Renal cortex interstitium (tissue), 15 donors: ENCODE data around the gene SMIM32. TPM values are rescaled to one million over a fixed set of nuclear protein-coding genes. Genes with fewer than 3 reads are reported as not detected.

ENCODE experiments used
- DNase-seq, 11 donors: peaks; one replicate each; pipeline ENCODE4 v3.0.0-alpha.2; 2013; ENCODE audit warnings: low read depth in 9 of 11, low spot score in 4 of 11; ENCODE audit errors: extremely low read depth in 1 of 11
- long read RNA-seq, 16 experiments: transcript quantifications; one replicate each; lab custom pipeline, GENCODE V29; 2026
- polyA plus RNA-seq, 3 donors: library from polyadenylated mRNA; unstranded; fragments of 120-200 nt; gene quantifications; one replicate each; pipeline ENCODE4 v1.2.1, GENCODE V29; 2013; ENCODE audit not compliant: insufficient read length in 3 of 3

SMIM32 gene
- 10 to 100 TPM in 2 of 3 donors, 1 to 10 TPM in 1; 8.8 to 21.7 (median 16.4) TPM for polyA plus RNA-seq
- long read RNA-seq, donor 1, transcript SMIM32-201 (1 exons, 1,667 nt): major isoform, 9 of 9 reads
- long read RNA-seq, donor 1, partial matches to known transcripts: 0 of 9 reads
- long read RNA-seq, donor 1, other reads (novel, unspliced or antisense): 0 of 9 reads
- long read RNA-seq, donor 2, transcript SMIM32-201 (1 exons, 1,667 nt): major isoform, 8 of 8 reads
- long read RNA-seq, donor 2, partial matches to known transcripts: 0 of 8 reads
- long read RNA-seq, donor 2, other reads (novel, unspliced or antisense): 0 of 8 reads
- long read RNA-seq, donor 3, transcript SMIM32-201 (1 exons, 1,667 nt): major isoform, 15 of 15 reads
- long read RNA-seq, donor 3, partial matches to known transcripts: 0 of 15 reads
- long read RNA-seq, donor 3, other reads (novel, unspliced or antisense): 0 of 15 reads
- long read RNA-seq, donor 4, transcript SMIM32-201 (1 exons, 1,667 nt): major isoform, 13 of 13 reads
- long read RNA-seq, donor 4, partial matches to known transcripts: 0 of 13 reads
- long read RNA-seq, donor 4, other reads (novel, unspliced or antisense): 0 of 13 reads
- long read RNA-seq, donor 5: 0 reads
- long read RNA-seq, donor 6, transcript SMIM32-201 (1 exons, 1,667 nt): major isoform, 15 of 15 reads
- long read RNA-seq, donor 6, partial matches to known transcripts: 0 of 15 reads
- long read RNA-seq, donor 6, other reads (novel, unspliced or antisense): 0 of 15 reads
- long read RNA-seq, donor 7, transcript SMIM32-201 (1 exons, 1,667 nt): major isoform, 11 of 11 reads
- long read RNA-seq, donor 7, partial matches to known transcripts: 0 of 11 reads
- long read RNA-seq, donor 7, other reads (novel, unspliced or antisense): 0 of 11 reads
- long read RNA-seq, donor 8: 0 reads
- long read RNA-seq, donor 9, transcript SMIM32-201 (1 exons, 1,667 nt): major isoform, 11 of 11 reads
- long read RNA-seq, donor 9, partial matches to known transcripts: 0 of 11 reads
- long read RNA-seq, donor 9, other reads (novel, unspliced or antisense): 0 of 11 reads
- long read RNA-seq, donor 10, transcript SMIM32-201 (1 exons, 1,667 nt): major isoform, 11 of 11 reads
- long read RNA-seq, donor 10, partial matches to known transcripts: 0 of 11 reads
- long read RNA-seq, donor 10, other reads (novel, unspliced or antisense): 0 of 11 reads
- long read RNA-seq, donor 11, transcript SMIM32-201 (1 exons, 1,667 nt): major isoform, 15 of 15 reads
- long read RNA-seq, donor 11, partial matches to known transcripts: 0 of 15 reads
- long read RNA-seq, donor 11, other reads (novel, unspliced or antisense): 0 of 15 reads
- long read RNA-seq, donor 12, partial matches to known transcripts: 0 of 4 reads
- long read RNA-seq, donor 12, other reads (novel, unspliced or antisense): 0 of 4 reads
- long read RNA-seq, donor 13: 0 reads
- long read RNA-seq, donor 14, transcript SMIM32-201 (1 exons, 1,667 nt): major isoform, 13 of 13 reads
- long read RNA-seq, donor 14, partial matches to known transcripts: 0 of 13 reads
- long read RNA-seq, donor 14, other reads (novel, unspliced or antisense): 0 of 13 reads
- long read RNA-seq, donor 15, transcript SMIM32-201 (1 exons, 1,667 nt): major isoform, 5 of 5 reads
- long read RNA-seq, donor 15, partial matches to known transcripts: 0 of 5 reads
- long read RNA-seq, donor 15, other reads (novel, unspliced or antisense): 0 of 5 reads
- long read RNA-seq, donor 16, transcript SMIM32-201 (1 exons, 1,667 nt): major isoform, 41 of 41 reads
- long read RNA-seq, donor 16, partial matches to known transcripts: 0 of 41 reads
- long read RNA-seq, donor 16, other reads (novel, unspliced or antisense): 0 of 41 reads

GRCh38 chr5:136192526-136193321 is at the start of gene SMIM32:
Gene SMIM32 (minus strand): TSS chr5:136193162. CDS start chr5:136192524, 638 bp downstream.
- peak in 2 of 11 donors; percentile 43 to 48 for DNase-seq

DNA sequence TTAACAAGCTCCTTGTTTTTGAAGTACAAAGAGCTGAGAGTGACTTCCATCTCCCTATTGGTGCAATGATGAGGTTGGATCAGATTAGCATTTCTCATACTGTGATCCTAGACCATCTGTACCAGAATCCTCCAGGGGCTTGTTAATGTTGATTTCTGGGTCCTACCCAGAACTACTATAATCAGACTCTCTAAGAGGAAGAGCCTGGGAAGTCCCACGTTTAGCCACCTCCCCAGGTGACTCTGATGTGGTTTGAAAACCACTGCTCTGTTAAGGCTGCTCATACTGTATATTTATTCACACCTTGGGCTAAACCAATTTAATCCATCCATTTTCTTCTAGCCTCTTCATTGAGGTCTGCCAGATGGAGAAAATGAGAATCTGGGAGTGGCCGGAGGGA is 49.6 kb upstream of the SMIM32 start:
- DNase-seq: no peak

DNA sequence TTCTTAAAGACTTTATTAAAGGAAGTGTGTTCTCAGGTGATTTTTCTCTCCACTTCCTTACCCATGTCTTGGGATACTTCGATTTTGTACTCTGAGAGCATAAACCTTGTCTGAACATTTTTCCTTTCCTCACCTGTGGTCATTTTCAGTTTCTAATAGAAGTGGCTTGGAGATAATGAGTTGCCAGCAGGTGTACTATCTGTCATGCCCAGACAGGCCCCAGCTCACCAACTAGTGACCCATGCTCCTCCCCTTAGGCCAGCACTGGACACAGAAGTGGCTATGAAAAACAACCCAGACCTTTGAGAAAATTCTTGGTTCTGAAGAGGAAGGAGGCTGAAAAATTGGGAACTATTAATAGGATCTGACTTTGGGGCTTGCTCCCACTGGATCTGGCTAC is 49.2 kb upstream of the SMIM32 start:
- no peak for DNase-seq

DNA sequence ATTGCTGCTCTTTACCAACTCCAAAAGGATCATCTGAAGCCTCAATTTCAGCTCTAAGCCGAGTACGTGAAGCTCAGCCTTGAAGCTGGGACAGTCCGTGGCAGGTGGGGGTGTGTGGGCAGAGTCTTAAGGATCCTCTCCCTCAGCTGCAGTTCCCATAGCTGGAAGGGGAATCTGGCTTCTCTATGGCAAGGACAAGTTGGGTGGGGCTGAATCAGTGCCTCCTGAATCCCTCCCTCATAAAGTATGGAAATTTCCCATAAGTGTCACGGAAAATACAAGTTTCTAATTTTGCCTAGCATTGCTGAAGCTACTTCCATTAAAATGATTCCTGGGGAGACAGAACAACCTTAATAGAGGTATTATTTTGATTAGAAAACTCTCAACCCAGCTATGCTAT is 47.9 kb upstream of the SMIM32 start:
- DNase-seq: no peak

GRCh38 chr5:136236479-136237083 is 43.6 kb upstream of the SMIM32 start:
- no peak for DNase-seq

GRCh38 chr5:136235321-136235720 is 42.4 kb upstream of the SMIM32 start:
- DNase-seq: no peak

GRCh38 chr5:136232316-136232715 is 39.4 kb upstream of the SMIM32 start:
- no peak for DNase-seq

GRCh38 chr5:136230176-136230575 is 37.2 kb upstream of the SMIM32 start:
- DNase-seq: no peak

GRCh38 chr5:136228136-136228757 is 35.3 kb upstream of the SMIM32 start:
- peak in 1 of 11 donors; percentile 28 for DNase-seq

DNA sequence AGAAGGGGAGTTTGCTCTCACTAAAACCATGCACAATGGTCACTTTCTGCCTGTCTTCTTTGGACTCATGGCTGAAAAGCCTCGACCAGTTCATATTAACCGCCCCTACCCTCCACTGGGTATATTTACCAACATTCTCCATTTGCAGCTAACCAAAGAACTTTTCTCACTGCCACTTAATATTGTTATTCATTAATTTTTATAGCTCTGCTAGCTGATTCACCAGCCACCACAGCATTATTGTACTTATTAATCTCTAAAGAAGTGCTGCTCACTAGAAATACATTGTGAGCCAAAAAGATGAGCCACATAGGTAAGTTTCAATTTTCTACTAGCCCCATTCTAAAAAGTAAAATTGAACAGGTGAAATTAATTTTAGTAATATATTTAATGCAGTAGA is 33.4 kb upstream of the SMIM32 start:
- no peak for DNase-seq

GRCh38 chr5:136225796-136226195 is 32.8 kb upstream of the SMIM32 start:
- no peak for DNase-seq

DNA sequence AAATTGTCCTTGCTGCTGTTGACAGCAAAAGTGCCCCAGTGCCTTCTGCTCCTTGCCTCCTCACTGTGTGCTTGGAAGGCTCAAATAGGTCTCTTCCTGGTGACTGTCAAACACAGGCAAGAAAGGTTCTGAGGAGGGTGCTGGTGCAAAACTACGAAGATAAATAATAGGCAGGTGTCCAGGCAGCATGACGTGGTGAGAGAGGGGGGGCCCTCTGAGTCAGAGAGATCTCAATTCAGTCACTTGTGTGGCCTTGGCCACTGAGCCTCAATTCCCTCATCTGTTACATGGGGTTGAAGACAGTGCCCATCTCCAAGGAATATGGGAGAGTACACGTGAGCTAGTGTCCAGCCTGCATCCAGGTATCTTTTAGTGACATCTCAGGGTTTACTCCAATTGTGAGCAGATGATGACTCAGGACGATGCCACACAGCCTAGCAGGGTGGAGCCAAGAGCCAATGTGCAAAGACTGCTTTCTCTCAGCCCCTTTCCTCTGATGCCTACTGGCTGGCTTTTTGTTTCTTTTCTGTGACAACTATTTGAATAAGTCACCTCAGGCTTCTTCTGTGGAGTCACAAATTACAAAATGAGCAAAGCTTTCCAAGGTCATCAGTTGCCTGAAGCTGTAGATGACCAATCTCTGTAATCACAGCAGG is 29.7 kb upstream of the SMIM32 start:
- no peak for DNase-seq

- no peak for DNase-seq
Observed at GRCh38 chr5:136221340-136221739, 28.4 kb upstream of the SMIM32 start.

DNA sequence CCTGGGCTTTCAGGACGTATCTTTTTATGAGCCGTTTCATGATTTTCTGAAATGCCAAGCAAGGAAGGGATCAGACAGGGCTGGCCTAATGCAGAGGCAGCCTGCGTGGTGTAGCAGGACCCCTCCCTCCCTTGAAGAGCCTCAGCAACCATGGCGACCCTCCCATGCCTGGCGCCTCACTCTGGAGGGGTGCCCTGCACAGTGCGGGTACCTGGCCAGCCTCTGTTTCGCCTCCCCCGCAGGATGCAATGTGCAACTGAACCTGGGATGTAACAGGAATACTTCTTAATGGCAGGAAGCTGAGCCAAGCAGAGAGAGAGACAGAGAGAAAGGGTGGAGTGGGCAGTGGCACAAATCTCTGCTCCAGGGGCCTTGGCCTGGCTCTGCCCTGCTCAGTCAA is 23.3 kb upstream of the SMIM32 start:
- no peak for DNase-seq

GRCh38 chr5:136215812-136216211 is 22.9 kb upstream of the SMIM32 start:
- no peak for DNase-seq

GRCh38 chr5:136213919-136214493 is 21.0 kb upstream of the SMIM32 start:
- DNase-seq: no peak
